ENCODE results near the gene TMEM196.
"Not testable (repeated sequence)": the region's sequence is repeated elsewhere in the genome, so short reads cannot be mapped to it uniquely, and the experiment has no call there.

Gene TMEM196

GRCh38 chr7:19692111-19692828 lies 81.1 kb downstream of the TMEM196 start:
- H3K27me3 ChIP-seq (ENCODE audit: insufficient read depth, insufficient read length): no peaks in the 10 kb centered on the region
- TF ChIP-seq SUZ12 (IDR thresholded peaks at IDR 0.05; ENCODE audit: extremely low read depth, insufficient read depth, insufficient read length): no peak
- TF ChIP-seq ZNF274 (IDR thresholded peaks at IDR 0.05; ENCODE audit: low read depth, low read length): no peak
- TF ChIP-seq YY1 (IDR thresholded peaks at IDR 0.05; ENCODE audit: insufficient read depth, insufficient read length): no peak
- peaks cover 28% of the 10 kb centered on the region for H3K9me3 ChIP-seq (ENCODE audit: insufficient read depth, low read length)
- no peaks in the 10 kb centered on the region for H3K4me1 ChIP-seq (ENCODE audit: insufficient read depth, insufficient read length)
- peaks cover 8% of the 10 kb centered on the region for H3K36me3 ChIP-seq (ENCODE audit: insufficient read depth, insufficient read length, low read length)
- no peak overlapping the region for H3K4me3 ChIP-seq (ENCODE audit: insufficient read length, low read depth)
- no peak for DNase-seq (ENCODE audit: low read depth, low spot score)
- H3K9ac ChIP-seq (ENCODE audit: insufficient read length, low read depth): no peak overlapping the region

- Histone ChIP-seq H3K4me1 (ENCODE audit: insufficient read depth, insufficient read length) (no peaks in the 10 kb centered on the region), H3K36me3 (ENCODE audit: insufficient read depth, insufficient read length, low read length) (no peaks in the 10 kb centered on the region), H3K27me3 (ENCODE audit: insufficient read depth, insufficient read length) (no peaks in the 10 kb centered on the region), H3K9me3 (ENCODE audit: insufficient read depth, low read length) (peaks cover 28% of the 10 kb centered on the region), H3K9ac (ENCODE audit: insufficient read length, low read depth) (no peak overlapping the region), H3K4me3 (ENCODE audit: insufficient read length, low read depth) (no peak overlapping the region)
- TF ChIP-seq YY1 (IDR thresholded peaks at IDR 0.05; ENCODE audit: insufficient read depth, insufficient read length): no peak
- no peak for TF ChIP-seq ZNF274 (IDR thresholded peaks at IDR 0.05; ENCODE audit: low read depth, low read length)
- TF ChIP-seq SUZ12 (IDR thresholded peaks at IDR 0.05; ENCODE audit: extremely low read depth, insufficient read depth, insufficient read length): no peak
- DNase-seq (ENCODE audit: low read depth, low spot score): no peak
Measured at GRCh38 chr7:19690736-19691135, 82.7 kb downstream of the TMEM196 start.

- H3K27me3 ChIP-seq (ENCODE audit: insufficient read depth, insufficient read length); H3K4me1 ChIP-seq (ENCODE audit: insufficient read depth, insufficient read length); DNase-seq (ENCODE audit: low read depth, low spot score); H3K9ac ChIP-seq (ENCODE audit: insufficient read length, low read depth); H3K36me3 ChIP-seq (ENCODE audit: insufficient read depth, insufficient read length, low read length); H3K4me3 ChIP-seq (ENCODE audit: insufficient read length, low read depth): not testable (repeated sequence)
- H3K9me3 ChIP-seq (ENCODE audit: insufficient read depth, low read length): peaks cover 28% of the 10 kb centered on the region
Measured at GRCh38 chr7:19689130-19689529, 84.3 kb downstream of the TMEM196 start.

DNA sequence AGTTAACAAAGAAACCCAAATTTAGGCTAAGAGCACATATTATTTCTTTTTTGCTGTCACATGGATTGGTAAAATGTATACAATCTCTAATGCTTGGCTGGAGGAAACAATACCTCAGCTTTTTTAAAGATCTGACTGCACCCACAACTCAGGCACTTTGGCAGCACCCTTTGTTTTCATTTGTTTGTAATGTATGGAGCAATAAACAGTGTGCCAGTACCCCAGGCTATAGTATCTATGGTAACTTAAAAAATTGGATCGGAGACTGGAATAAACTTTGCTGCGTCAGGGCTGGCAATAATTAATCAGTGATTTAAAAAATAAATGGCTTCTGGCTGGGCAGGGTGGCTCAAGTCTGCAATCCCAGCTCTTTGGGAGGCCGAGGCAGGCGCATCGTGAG lies 91.8 kb downstream of the TMEM196 start:
- no peaks in the 10 kb centered on the region for H3K4me1 ChIP-seq (ENCODE audit: insufficient read depth, insufficient read length)
- H3K4me3 ChIP-seq (ENCODE audit: insufficient read length, low read depth): no peak overlapping the region
- H3K9ac ChIP-seq (ENCODE audit: insufficient read length, low read depth): no peak overlapping the region
- DNase-seq (ENCODE audit: low read depth, low spot score): no peak
- no peaks in the 10 kb centered on the region for H3K9me3 ChIP-seq (ENCODE audit: insufficient read depth, low read length)
- TF ChIP-seq ZNF274 (IDR thresholded peaks at IDR 0.05; ENCODE audit: low read depth, low read length) (no peak), YY1 (IDR thresholded peaks at IDR 0.05; ENCODE audit: insufficient read depth, insufficient read length) (no peak), SUZ12 (IDR thresholded peaks at IDR 0.05; ENCODE audit: extremely low read depth, insufficient read depth, insufficient read length) (no peak)
- H3K36me3 ChIP-seq (ENCODE audit: insufficient read depth, insufficient read length, low read length): no peaks in the 10 kb centered on the region
- H3K27me3 ChIP-seq (ENCODE audit: insufficient read depth, insufficient read length): no peaks in the 10 kb centered on the region

DNA sequence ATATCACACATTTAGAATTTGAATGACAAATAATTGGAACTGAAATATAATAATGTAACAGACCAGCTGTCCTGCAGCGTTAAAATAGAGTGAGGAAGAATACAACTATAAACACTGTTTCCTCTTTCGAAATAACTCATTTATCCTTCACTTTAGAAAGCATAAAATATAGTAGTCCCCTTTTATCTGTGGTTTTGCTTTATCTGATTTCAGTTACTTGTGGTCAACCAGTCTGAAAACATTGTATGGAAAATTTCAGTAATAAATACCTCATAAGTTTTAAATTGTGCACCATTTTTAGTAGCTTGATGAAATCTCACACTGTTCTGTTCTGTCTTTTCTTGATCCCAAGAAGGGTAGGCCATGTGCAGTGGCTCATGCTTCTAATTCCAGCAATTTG lies 96.2 kb downstream of the TMEM196 start:
- no peak overlapping the region for H3K4me3 ChIP-seq (ENCODE audit: insufficient read length, low read depth)
- no peak overlapping the region for H3K9ac ChIP-seq (ENCODE audit: insufficient read length, low read depth)
- H3K4me1 ChIP-seq (ENCODE audit: insufficient read depth, insufficient read length): no peaks in the 10 kb centered on the region
- TF ChIP-seq ZNF274 (IDR thresholded peaks at IDR 0.05; ENCODE audit: low read depth, low read length) (no peak), YY1 (IDR thresholded peaks at IDR 0.05; ENCODE audit: insufficient read depth, insufficient read length) (no peak), SUZ12 (IDR thresholded peaks at IDR 0.05; ENCODE audit: extremely low read depth, insufficient read depth, insufficient read length) (no peak)
- no peaks in the 10 kb centered on the region for H3K36me3 ChIP-seq (ENCODE audit: insufficient read depth, insufficient read length, low read length)
- H3K9me3 ChIP-seq (ENCODE audit: insufficient read depth, low read length): no peaks in the 10 kb centered on the region; the same call in 1 of the 2 replicates
- no peaks in the 10 kb centered on the region for H3K27me3 ChIP-seq (ENCODE audit: insufficient read depth, insufficient read length)
- DNase-seq (ENCODE audit: low read depth, low spot score): no peak

DNA sequence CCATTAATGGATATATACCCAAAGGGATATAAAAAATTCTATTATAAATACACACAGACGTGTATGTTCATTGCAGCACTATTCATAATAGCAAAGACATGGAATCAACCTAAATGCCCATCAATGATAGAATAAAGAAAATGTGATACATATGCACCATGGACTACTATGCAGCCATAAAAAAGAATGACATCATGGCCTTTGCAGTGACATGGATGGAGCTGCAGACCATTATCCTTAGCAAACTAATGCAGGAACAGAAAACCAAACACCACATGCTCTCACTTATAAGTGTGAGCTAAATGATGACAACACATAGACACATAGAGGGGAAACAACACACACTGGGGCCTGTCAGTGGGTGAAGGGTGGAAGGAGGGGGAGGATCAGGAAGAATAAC lies 97.6 kb downstream of the TMEM196 start:
- Histone ChIP-seq H3K9ac (ENCODE audit: insufficient read length, low read depth) (no peak overlapping the region), H3K36me3 (ENCODE audit: insufficient read depth, insufficient read length, low read length) (no peaks in the 10 kb centered on the region), H3K4me3 (ENCODE audit: insufficient read length, low read depth) (no peak overlapping the region), H3K27me3 (ENCODE audit: insufficient read depth, insufficient read length) (no peaks in the 10 kb centered on the region), H3K9me3 (ENCODE audit: insufficient read depth, low read length) (no peaks in the 10 kb centered on the region; the same call in 1 of the 2 replicates), H3K4me1 (ENCODE audit: insufficient read depth, insufficient read length) (no peaks in the 10 kb centered on the region)
- TF ChIP-seq YY1 (IDR thresholded peaks at IDR 0.05; ENCODE audit: insufficient read depth, insufficient read length) (no peak), SUZ12 (IDR thresholded peaks at IDR 0.05; ENCODE audit: extremely low read depth, insufficient read depth, insufficient read length) (no peak), ZNF274 (IDR thresholded peaks at IDR 0.05; ENCODE audit: low read depth, low read length) (no peak)
- no peak for DNase-seq (ENCODE audit: low read depth, low spot score)

GRCh38 chr7:19674266-19674960 lies 99.0 kb downstream of the TMEM196 start:
- Histone ChIP-seq H3K4me3 (ENCODE audit: insufficient read length, low read depth) (no peak overlapping the region), H3K9me3 (ENCODE audit: insufficient read depth, low read length) (no peaks in the 10 kb centered on the region; the same call in 1 of the 2 replicates), H3K4me1 (ENCODE audit: insufficient read depth, insufficient read length) (no peaks in the 10 kb centered on the region), H3K9ac (ENCODE audit: insufficient read length, low read depth) (no peak overlapping the region), H3K27me3 (ENCODE audit: insufficient read depth, insufficient read length) (no peaks in the 10 kb centered on the region), H3K36me3 (ENCODE audit: insufficient read depth, insufficient read length, low read length) (no peaks in the 10 kb centered on the region)
- TF ChIP-seq ZNF274 (IDR thresholded peaks at IDR 0.05; ENCODE audit: low read depth, low read length) (no peak), SUZ12 (IDR thresholded peaks at IDR 0.05; ENCODE audit: extremely low read depth, insufficient read depth, insufficient read length) (no peak), YY1 (IDR thresholded peaks at IDR 0.05; ENCODE audit: insufficient read depth, insufficient read length) (no peak)
- DNase-seq (ENCODE audit: low read depth, low spot score): no peak

Measured in NT2/D1 (cell line).